ENCODE results near the gene RFX2. TPM values are rescaled to one million over a fixed set of nuclear protein-coding genes. Genes with fewer than 3 reads are reported as not detected.

RFX2 gene
- total RNA-seq, 4 donors from 2014 or later, result 25.5 to 49.9 (median 32.8) TPM

- peaks cover 44 to 84% (median 82%) of the 10 kb centered on the region in 4 donors for H3K4me1 ChIP-seq
- peak overlapping the region; percentile 89 to 96 (median 91) for H3K27ac ChIP-seq (replicated peaks in 1 of 4)
- no peaks in the 10 kb centered on the region for H3K36me3 ChIP-seq
- no peak for DNase-seq (ENCODE audit: extremely low spot score)
- WGBS, result 85% methylated on average over 11 of the region's 11 CpGs
- TF ChIP-seq CTCF (IDR thresholded peaks at IDR 0.05) (no peak), EP300 (IDR thresholded peaks at IDR 0.05) (no peak), POLR2A (IDR thresholded peaks at IDR 0.05; ENCODE audit: low read depth) (no peak), POLR2AphosphoS5 (IDR thresholded peaks at IDR 0.05) (no peak)
- H3K4me3 ChIP-seq, result no peak overlapping the region
- H3K27me3 ChIP-seq, result no peaks in the 10 kb centered on the region
- H3K9me3 ChIP-seq, result no peaks in the 10 kb centered on the region
- intact Hi-C loops (cut with DNase I), result no loop called here
Measured at GRCh38 chr19:6105444-6105843, 4.9 kb downstream of the RFX2 start.

DNA sequence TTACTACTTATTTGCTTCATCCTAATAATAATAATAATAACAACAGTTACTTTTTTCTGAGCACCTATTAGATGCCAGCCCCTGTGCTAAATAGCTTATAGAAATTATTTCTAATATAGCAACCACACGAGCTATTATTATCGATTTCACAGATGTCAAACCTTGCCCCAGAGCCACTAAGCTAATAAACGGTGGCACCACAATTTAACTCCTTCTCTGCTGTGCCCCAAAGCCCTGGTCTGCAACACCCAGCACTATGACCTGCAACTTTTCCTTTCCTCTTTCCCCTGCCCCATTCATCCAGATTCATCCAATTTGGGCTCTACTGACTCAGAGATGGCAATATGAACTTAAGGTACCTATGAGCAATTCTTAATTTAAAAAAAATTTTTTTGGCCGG, 6.4 kb downstream of the RFX2 start:
- Histone ChIP-seq H3K9me3 (no peaks in the 10 kb centered on the region), H3K4me3 (no peak overlapping the region), H3K4me1 (peaks cover 57 to 92% (median 90%) of the 10 kb centered on the region in 4 donors), H3K27me3 (no peaks in the 10 kb centered on the region), H3K36me3 (no peaks in the 10 kb centered on the region), H3K27ac (replicated peaks in 1 of 4) (peak overlapping the region; percentile 89 to 96 (median 91))
- intact Hi-C loops (cut with DNase I), result no loop called here
- 61% methylated on average over 4 of the region's 4 CpGs for WGBS
- no peak for DNase-seq (ENCODE audit: extremely low spot score)
- no peak for TF ChIP-seq EP300 (IDR thresholded peaks at IDR 0.05)
- TF ChIP-seq POLR2AphosphoS5 (IDR thresholded peaks at IDR 0.05), result no peak
- TF ChIP-seq POLR2A (IDR thresholded peaks at IDR 0.05; ENCODE audit: low read depth), result no peak
- TF ChIP-seq CTCF (IDR thresholded peaks at IDR 0.05), result no peak

- no peak overlapping the region for H3K4me3 ChIP-seq
- TF ChIP-seq POLR2AphosphoS5 (IDR thresholded peaks at IDR 0.05) (peak; percentile 50 to 75), CTCF (IDR thresholded peaks at IDR 0.05) (no peak), EP300 (IDR thresholded peaks at IDR 0.05) (no peak), POLR2A (IDR thresholded peaks at IDR 0.05; ENCODE audit: low read depth) (no peak)
- H3K4me1 ChIP-seq, result peaks cover 64 to 98% (median 97%) of the 10 kb centered on the region in 4 donors
- intact Hi-C loops (cut with DNase I), result no loop called here
- no peaks in the 10 kb centered on the region for H3K36me3 ChIP-seq
- H3K9me3 ChIP-seq, result no peaks in the 10 kb centered on the region
- no peaks in the 10 kb centered on the region for H3K27me3 ChIP-seq
- peak; percentile 94 for DNase-seq (ENCODE audit: extremely low spot score)
- WGBS, result 28% methylated on average over 3 of the region's 3 CpGs
- peak overlapping the region; percentile 89 to 96 (median 91) for H3K27ac ChIP-seq (replicated peaks in 1 of 4)
Measured at GRCh38 chr19:6103217-6103644, 7.1 kb downstream of the RFX2 start.

GRCh38 chr19:6101991-6102390, 8.3 kb downstream of the RFX2 start:
- intact Hi-C loops (cut with DNase I), result no loop called here
- TF ChIP-seq CTCF (IDR thresholded peaks at IDR 0.05), result no peak
- TF ChIP-seq POLR2A (IDR thresholded peaks at IDR 0.05; ENCODE audit: low read depth), result no peak
- no peak for TF ChIP-seq POLR2AphosphoS5 (IDR thresholded peaks at IDR 0.05)
- TF ChIP-seq EP300 (IDR thresholded peaks at IDR 0.05), result no peak
- Histone ChIP-seq H3K4me1 (peaks cover 66 to 100% (median 98%) of the 10 kb centered on the region in 4 donors), H3K9me3 (no peaks in the 10 kb centered on the region), H3K36me3 (no peaks in the 10 kb centered on the region), H3K27ac (replicated peaks in 1 of 4) (peak overlapping the region; percentile 89 to 96 (median 91)), H3K27me3 (no peaks in the 10 kb centered on the region), H3K4me3 (no peak overlapping the region)
- WGBS, result 80% methylated on average over 3 of the region's 3 CpGs
- no peak for DNase-seq (ENCODE audit: extremely low spot score)

- no peak for DNase-seq (ENCODE audit: extremely low spot score)
- H3K36me3 ChIP-seq, result no peaks in the 10 kb centered on the region
- whole genome bisulfite sequencing, result 45% methylated on average over 3 of the region's 3 CpGs
- no peak overlapping the region for H3K4me3 ChIP-seq
- TF ChIP-seq EP300 (IDR thresholded peaks at IDR 0.05), result no peak
- no peak for TF ChIP-seq POLR2AphosphoS5 (IDR thresholded peaks at IDR 0.05)
- no peak for TF ChIP-seq CTCF (IDR thresholded peaks at IDR 0.05)
- TF ChIP-seq POLR2A (IDR thresholded peaks at IDR 0.05; ENCODE audit: low read depth), result no peak
- no peaks in the 10 kb centered on the region for H3K27me3 ChIP-seq
- peak overlapping the region; percentile 89 to 96 (median 91) for H3K27ac ChIP-seq (replicated peaks in 1 of 4)
- peaks cover 66 to 98% (median 96%) of the 10 kb centered on the region in 4 donors for H3K4me1 ChIP-seq
- intact Hi-C loops (cut with DNase I), result no loop called here
- no peaks in the 10 kb centered on the region for H3K9me3 ChIP-seq
Measured at GRCh38 chr19:6101291-6101825, 8.9 kb downstream of the RFX2 start.
